BE2C (cell line): Measurements from ENCODE around the gene ZBTB16.

ENCODE experiments used
- DNase-seq: peaks from one replicate; pipeline ENCODE4 v3.0.0-alpha.2; 2020
- H3K27me3 ChIP-seq: fragments of 250-450 bp; sonication (Bioruptor Pico); 2 replicates; pipeline ENCODE4 v1.5.1; 2020; ENCODE audit warnings: mild to moderate bottlenecking
- H3K36me3 ChIP-seq: fragments of 250-450 bp; sonication (Bioruptor Pico); 2 replicates; pipeline ENCODE4 v1.5.1; 2020; ENCODE audit warnings: mild to moderate bottlenecking
- H3K4me1 ChIP-seq: fragments of 250-450 bp; sonication (Bioruptor Pico); 2 replicates; pipeline ENCODE4 v1.5.1; 2020
- H3K4me3 ChIP-seq: 2 replicates; pipeline ENCODE4 v1.5.1; 2011; ENCODE audit warnings: low read depth, low read length
- H3K9me3 ChIP-seq: fragments of 250-450 bp; sonication (Bioruptor Pico); 2 replicates; pipeline ENCODE4 v1.5.1; 2020
- TF ChIP-seq, protein P1 (sequence below): IDR thresholded peaks from 2 replicates; pipeline ENCODE4 v1.5.1; 2012; ENCODE audit warnings: mild to moderate bottlenecking, low read depth, low read length

ZBTB16 gene

DNA sequence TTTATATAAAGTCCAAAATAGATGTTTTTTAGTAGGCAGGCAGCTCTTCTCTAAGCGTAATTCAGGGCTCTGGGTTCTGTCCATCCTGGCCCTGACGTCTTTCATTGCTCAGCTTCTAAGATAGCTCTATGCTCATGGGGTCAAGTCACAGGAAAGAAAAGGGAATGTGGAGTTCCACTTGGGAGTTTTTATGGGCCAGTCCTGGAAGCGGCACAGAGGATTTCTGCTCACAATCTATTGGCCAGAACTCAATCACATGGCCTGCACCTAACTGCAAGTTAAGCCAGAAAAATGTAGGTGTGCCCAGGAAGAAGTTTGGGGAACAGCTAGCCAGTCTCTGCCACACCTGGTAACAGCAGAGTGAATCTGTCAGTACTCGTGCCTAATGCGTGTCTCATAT is 7.4 kb upstream of the ZBTB16 start:
- Histone ChIP-seq H3K4me3 (no peak overlapping the region), H3K36me3 (no peaks in the 10 kb centered on the region), H3K9me3 (no peaks in the 10 kb centered on the region), H3K27me3 (peaks cover 24% of the 10 kb centered on the region), H3K4me1 (no peaks in the 10 kb centered on the region)
- no peak for DNase-seq
- TF ChIP-seq, protein P1, sequence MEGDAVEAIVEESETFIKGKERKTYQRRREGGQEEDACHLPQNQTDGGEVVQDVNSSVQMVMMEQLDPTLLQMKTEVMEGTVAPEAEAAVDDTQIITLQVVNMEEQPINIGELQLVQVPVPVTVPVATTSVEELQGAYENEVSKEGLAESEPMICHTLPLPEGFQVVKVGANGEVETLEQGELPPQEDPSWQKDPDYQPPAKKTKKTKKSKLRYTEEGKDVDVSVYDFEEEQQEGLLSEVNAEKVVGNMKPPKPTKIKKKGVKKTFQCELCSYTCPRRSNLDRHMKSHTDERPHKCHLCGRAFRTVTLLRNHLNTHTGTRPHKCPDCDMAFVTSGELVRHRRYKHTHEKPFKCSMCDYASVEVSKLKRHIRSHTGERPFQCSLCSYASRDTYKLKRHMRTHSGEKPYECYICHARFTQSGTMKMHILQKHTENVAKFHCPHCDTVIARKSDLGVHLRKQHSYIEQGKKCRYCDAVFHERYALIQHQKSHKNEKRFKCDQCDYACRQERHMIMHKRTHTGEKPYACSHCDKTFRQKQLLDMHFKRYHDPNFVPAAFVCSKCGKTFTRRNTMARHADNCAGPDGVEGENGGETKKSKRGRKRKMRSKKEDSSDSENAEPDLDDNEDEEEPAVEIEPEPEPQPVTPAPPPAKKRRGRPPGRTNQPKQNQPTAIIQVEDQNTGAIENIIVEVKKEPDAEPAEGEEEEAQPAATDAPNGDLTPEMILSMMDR = no peak

- Histone ChIP-seq H3K4me3 (no peak overlapping the region), H3K9me3 (no peaks in the 10 kb centered on the region), H3K4me1 (no peaks in the 10 kb centered on the region), H3K36me3 (no peaks in the 10 kb centered on the region), H3K27me3 (peaks cover 32% of the 10 kb centered on the region)
- TF ChIP-seq, protein P1 = no peak
- DNase-seq = no peak
These were observed 6.1 kb upstream of the ZBTB16 start for GRCh38 chr11:114053406-114053805.

GRCh38 chr11:114054806-114055205 is 4.7 kb upstream of the ZBTB16 start:
- no peak for DNase-seq
- no peaks in the 10 kb centered on the region for H3K9me3 ChIP-seq
- TF ChIP-seq, protein P1 = no peak
- no peaks in the 10 kb centered on the region for H3K4me1 ChIP-seq
- peaks cover 40% of the 10 kb centered on the region for H3K27me3 ChIP-seq
- H3K36me3 ChIP-seq = no peaks in the 10 kb centered on the region
- no peak overlapping the region for H3K4me3 ChIP-seq

GRCh38 chr11:114056409-114056808 is 3.1 kb upstream of the ZBTB16 start:
- Histone ChIP-seq H3K4me3 (no peak overlapping the region), H3K9me3 (no peaks in the 10 kb centered on the region), H3K27me3 (peaks cover 57% of the 10 kb centered on the region), H3K36me3 (no peaks in the 10 kb centered on the region), H3K4me1 (no peaks in the 10 kb centered on the region)
- TF ChIP-seq, protein P1 = no peak
- DNase-seq = no peak

GRCh38 chr11:114057147-114057546 is 2.4 kb upstream of the ZBTB16 start:
- Histone ChIP-seq H3K4me1 (no peaks in the 10 kb centered on the region), H3K36me3 (no peaks in the 10 kb centered on the region), H3K4me3 (no peak overlapping the region), H3K27me3 (peaks cover 64% of the 10 kb centered on the region), H3K9me3 (no peaks in the 10 kb centered on the region)
- TF ChIP-seq, protein P1 = no peak
- DNase-seq = no peak

GRCh38 chr11:114057605-114058004 is 1.9 kb upstream of the ZBTB16 start:
- Histone ChIP-seq H3K27me3 (peaks cover 68% of the 10 kb centered on the region), H3K36me3 (no peaks in the 10 kb centered on the region), H3K4me1 (no peaks in the 10 kb centered on the region), H3K9me3 (no peaks in the 10 kb centered on the region), H3K4me3 (no peak overlapping the region)
- TF ChIP-seq, protein P1 = no peak
- no peak for DNase-seq
